ENCODE data around the gene PLCL1. TPM values are rescaled to one million over a fixed set of nuclear protein-coding genes. Genes with fewer than 3 reads are reported as not detected.

Gene PLCL1
- total and polyA plus RNA-seq, 12 donors = 17.3 to 131 (median 102) TPM

DNA sequence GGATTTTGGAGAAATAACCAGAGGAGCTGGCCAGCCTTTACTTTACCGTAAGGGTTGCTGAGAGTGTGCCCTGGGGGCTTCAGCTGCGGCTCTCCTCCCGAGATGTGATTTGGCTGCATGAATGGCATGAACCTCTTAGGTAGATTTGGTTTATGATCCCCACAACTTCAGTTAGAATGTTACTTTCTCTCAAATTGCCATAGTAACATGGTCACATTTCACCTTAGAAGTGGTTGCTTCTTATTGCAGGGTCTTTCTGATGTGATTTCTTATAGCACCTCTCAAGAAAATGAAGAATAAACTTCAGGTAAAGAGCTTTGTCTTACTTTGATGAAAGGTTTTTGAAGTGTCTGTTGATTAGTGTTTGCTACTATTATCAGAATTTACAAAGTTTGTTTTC lies 5.6 kb downstream of the PLCL1 start:
- intact Hi-C loops (cut with DNase I) = loop anchor here in 1 of 10 donors (5.0 kb wide), 1 partner anchor 77 kb away; no protein-coding TSS in a partner anchor
- H3K4me1 ChIP-seq = peaks cover 0 to 39% (median 5%) of the 10 kb centered on the region in 9 donors
- H3K27me3 ChIP-seq = no peaks in the 10 kb centered on the region
- whole genome bisulfite sequencing, 2 donors = 73 to 75% methylated on average over 3 of the region's 3 CpGs
- H3K27ac ChIP-seq = peak overlapping the region in 6 of 10 donors; percentile 23 to 88 (median 80)
- ATAC-seq (no peak), DNase-seq (no peak)
- H3K36me3 ChIP-seq = no peaks in the 10 kb centered on the region
- peak overlapping the region in 5 of 10 donors; percentile 10 to 77 (median 16) for H3K4me3 ChIP-seq
- TF ChIP-seq, protein P1, sequence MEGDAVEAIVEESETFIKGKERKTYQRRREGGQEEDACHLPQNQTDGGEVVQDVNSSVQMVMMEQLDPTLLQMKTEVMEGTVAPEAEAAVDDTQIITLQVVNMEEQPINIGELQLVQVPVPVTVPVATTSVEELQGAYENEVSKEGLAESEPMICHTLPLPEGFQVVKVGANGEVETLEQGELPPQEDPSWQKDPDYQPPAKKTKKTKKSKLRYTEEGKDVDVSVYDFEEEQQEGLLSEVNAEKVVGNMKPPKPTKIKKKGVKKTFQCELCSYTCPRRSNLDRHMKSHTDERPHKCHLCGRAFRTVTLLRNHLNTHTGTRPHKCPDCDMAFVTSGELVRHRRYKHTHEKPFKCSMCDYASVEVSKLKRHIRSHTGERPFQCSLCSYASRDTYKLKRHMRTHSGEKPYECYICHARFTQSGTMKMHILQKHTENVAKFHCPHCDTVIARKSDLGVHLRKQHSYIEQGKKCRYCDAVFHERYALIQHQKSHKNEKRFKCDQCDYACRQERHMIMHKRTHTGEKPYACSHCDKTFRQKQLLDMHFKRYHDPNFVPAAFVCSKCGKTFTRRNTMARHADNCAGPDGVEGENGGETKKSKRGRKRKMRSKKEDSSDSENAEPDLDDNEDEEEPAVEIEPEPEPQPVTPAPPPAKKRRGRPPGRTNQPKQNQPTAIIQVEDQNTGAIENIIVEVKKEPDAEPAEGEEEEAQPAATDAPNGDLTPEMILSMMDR (IDR thresholded peaks at IDR 0.05) = no peak
- no peaks in the 10 kb centered on the region for H3K9me3 ChIP-seq

GRCh38 chr2:197810491-197810890 lies 6.1 kb downstream of the PLCL1 start:
- peaks cover 0 to 42% (median 5%) of the 10 kb centered on the region in 9 donors for H3K4me1 ChIP-seq
- WGBS, 2 donors = 55 to 59% methylated on average over 3 of the region's 3 CpGs
- H3K27me3 ChIP-seq = no peaks in the 10 kb centered on the region
- DNase-seq (no peak), ATAC-seq (no peak)
- H3K36me3 ChIP-seq = no peaks in the 10 kb centered on the region
- no peaks in the 10 kb centered on the region for H3K9me3 ChIP-seq
- TF ChIP-seq, protein P1 (IDR thresholded peaks at IDR 0.05) = no peak
- peak overlapping the region in 3 of 10 donors; percentile 10 to 24 (median 16) for H3K4me3 ChIP-seq
- intact Hi-C loops (cut with DNase I) = loop anchor here in 1 of 10 donors (5.0 kb wide), 1 partner anchor 77 kb away; no protein-coding TSS in a partner anchor
- peak overlapping the region in 5 of 10 donors; percentile 41 to 88 (median 76) for H3K27ac ChIP-seq

GRCh38 chr2:197813093-197813787 lies 8.8 kb downstream of the PLCL1 start:
- no peaks in the 10 kb centered on the region for H3K36me3 ChIP-seq
- 56 to 65% methylated on average over 3 of the region's 3 CpGs for WGBS, 2 donors
- no peaks in the 10 kb centered on the region for H3K9me3 ChIP-seq
- H3K4me1 ChIP-seq = peaks cover 0 to 33% (median 5%) of the 10 kb centered on the region in 9 donors
- H3K27me3 ChIP-seq = no peaks in the 10 kb centered on the region
- intact Hi-C loops (cut with DNase I) = loop anchor here in 1 of 10 donors (5.0 kb wide), 1 partner anchor 74 kb away; no protein-coding TSS in a partner anchor
- H3K4me3 ChIP-seq = no peak overlapping the region
- ATAC-seq (peak in 2 of 8 donors; percentile 40 to 55), DNase-seq (no peak)
- TF ChIP-seq, protein P1 (IDR thresholded peaks at IDR 0.05) = peak; percentile 29 to 61 (median 52)
- no peak overlapping the region for H3K27ac ChIP-seq

DNA sequence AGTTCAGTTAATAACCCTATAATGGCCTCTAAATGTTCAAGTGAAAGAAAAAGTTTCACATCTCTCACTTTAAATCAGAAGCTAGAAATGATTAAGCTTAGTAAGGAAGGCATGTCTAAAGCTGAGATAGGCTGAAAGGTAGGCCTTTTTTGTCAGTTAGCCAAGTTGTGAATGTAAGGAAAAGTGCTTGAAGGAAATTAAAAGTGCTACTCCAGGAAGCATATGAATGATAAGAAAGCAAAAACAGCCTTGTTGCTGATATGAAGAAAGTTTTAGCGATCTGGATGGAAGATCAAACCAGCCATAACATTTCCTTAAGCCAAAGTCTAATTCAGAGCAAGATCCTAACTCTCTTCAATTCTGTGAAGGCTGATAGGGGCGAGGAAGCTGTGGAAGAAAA lies 10.1 kb downstream of the PLCL1 start:
- WGBS, 2 donors = 70 to 74% methylated on average over 2 of the region's 2 CpGs
- no peaks in the 10 kb centered on the region for H3K36me3 ChIP-seq
- no peaks in the 10 kb centered on the region for H3K27me3 ChIP-seq
- no peak overlapping the region for H3K4me3 ChIP-seq
- no peak for ATAC-seq
- no peak for DNase-seq
- intact Hi-C loops (cut with DNase I) = loop anchor here in 1 of 10 donors (5.0 kb wide), 1 partner anchor 73 kb away; no protein-coding TSS in a partner anchor
- H3K27ac ChIP-seq = no peak overlapping the region
- TF ChIP-seq, protein P1 (IDR thresholded peaks at IDR 0.05) = no peak
- H3K9me3 ChIP-seq = no peaks in the 10 kb centered on the region
- peaks cover 0 to 21% (median 5%) of the 10 kb centered on the region in 9 donors for H3K4me1 ChIP-seq
